Chondrocyte (in vitro differentiated cells): ENCODE measurements around the gene GATB. TPM values are rescaled to one million over a fixed set of nuclear protein-coding genes. Genes with fewer than 3 reads are reported as not detected.

Experiments
- DNase-seq: peaks from one replicate; pipeline ENCODE4 v3.0.0; 2021; ENCODE audit warnings: mixed read lengths, low spot score
- H3K27ac Mint-ChIP-seq: one replicate; pipeline ENCODE4 v1.8.0; 2021; ENCODE audit warnings: mild to moderate bottlenecking, moderate library complexity, mixed read lengths; ENCODE audit not compliant: unreplicated experiment
- H3K27me3 Mint-ChIP-seq: 2 replicates; pipeline ENCODE4 v1.8.0; 2021; ENCODE audit warnings: low read depth, mixed read lengths
- H3K36me3 Mint-ChIP-seq: 2 replicates; pipeline ENCODE4 v1.8.0; 2021; ENCODE audit warnings: low read depth, mixed read lengths
- H3K4me1 Mint-ChIP-seq: 2 replicates; pipeline ENCODE4 v1.8.0; 2021; ENCODE audit warnings: low read depth, mild to moderate bottlenecking, mixed read lengths
- H3K4me3 Mint-ChIP-seq: one replicate; pipeline ENCODE4 v1.8.0; 2021; ENCODE audit warnings: mild to moderate bottlenecking, moderate library complexity, mixed read lengths; ENCODE audit not compliant: unreplicated experiment
- H3K9me3 Mint-ChIP-seq: 2 replicates; pipeline ENCODE4 v1.8.0; 2021; ENCODE audit warnings: low read depth, mixed read lengths
- CTCF ChIP-seq: fragments of 200-600 bp; sonication (generic); IDR thresholded peaks from 2 replicates; pipeline ENCODE4 v1.5.0; 2021; ENCODE audit warnings: antibody characterized with exemption, mild to moderate bottlenecking, moderate library complexity
- total RNA-seq: library from RNA; stranded (reverse); gene quantifications from 3 replicates; pipeline ENCODE4 v1.2.1, GENCODE V29; 2021

GATB gene
- total RNA-seq, 1 donor from 2014 or later: 9.2 TPM

DNA sequence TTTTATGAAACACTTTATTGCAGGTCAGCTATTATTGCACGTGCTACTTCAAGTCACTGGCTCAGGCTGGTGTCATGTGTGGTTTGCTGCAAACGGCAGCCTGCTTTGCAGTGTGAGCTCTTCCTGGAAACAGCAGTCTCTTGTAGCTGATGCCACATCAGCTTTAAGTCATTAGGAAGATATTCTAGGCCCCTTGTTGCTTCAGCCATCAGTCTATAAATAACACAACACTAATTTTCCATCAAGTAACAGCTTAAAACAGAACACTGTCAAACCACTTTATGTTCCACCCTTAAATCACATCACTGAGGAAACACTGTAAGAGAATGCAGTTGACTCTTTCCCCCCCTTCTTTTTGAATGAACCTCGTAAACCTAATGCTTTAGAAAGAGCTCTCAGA is 93.8 kb downstream of the GATB start:
- peaks cover 2% of the 10 kb centered on the region for H3K36me3 Mint-ChIP-seq
- no peak overlapping the region for H3K27ac Mint-ChIP-seq
- H3K9me3 Mint-ChIP-seq: no peaks in the 10 kb centered on the region
- no peaks in the 10 kb centered on the region for H3K27me3 Mint-ChIP-seq
- DNase-seq: no peak
- no peak for TF ChIP-seq CTCF
- peaks cover 3% of the 10 kb centered on the region for H3K4me1 Mint-ChIP-seq
- no peak overlapping the region for H3K4me3 Mint-ChIP-seq

DNA sequence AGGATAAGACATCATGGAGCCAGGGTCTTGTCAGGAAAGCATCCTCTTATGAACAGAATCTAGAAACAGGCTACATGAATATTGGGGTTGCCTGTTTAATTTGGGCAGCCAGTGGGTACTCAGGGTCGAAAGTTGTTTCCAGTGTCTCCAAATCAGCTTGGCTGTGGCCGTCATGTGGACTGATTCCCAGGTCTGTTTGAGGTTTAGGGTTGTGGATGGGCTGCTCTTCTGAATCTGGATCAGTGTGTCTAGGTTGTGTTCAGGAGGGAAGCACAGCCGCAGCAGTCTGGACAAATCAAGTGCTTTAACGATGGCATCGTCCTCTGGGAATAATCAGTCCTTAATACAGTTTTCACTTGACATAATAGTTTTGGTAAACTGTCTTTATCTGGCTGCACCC is 94.3 kb downstream of the GATB start:
- no peak for TF ChIP-seq CTCF
- H3K9me3 Mint-ChIP-seq: no peaks in the 10 kb centered on the region
- peaks cover 3% of the 10 kb centered on the region for H3K4me1 Mint-ChIP-seq
- H3K4me3 Mint-ChIP-seq: no peak overlapping the region
- H3K27ac Mint-ChIP-seq: no peak overlapping the region
- no peak for DNase-seq
- H3K36me3 Mint-ChIP-seq: peaks cover 2% of the 10 kb centered on the region
- H3K27me3 Mint-ChIP-seq: no peaks in the 10 kb centered on the region

GRCh38 chr4:151665785-151666127 is 95.1 kb downstream of the GATB start:
- no peak for TF ChIP-seq CTCF
- Mint-ChIP-seq H3K9me3 (no peaks in the 10 kb centered on the region), H3K36me3 (peaks cover 2% of the 10 kb centered on the region), H3K4me3 (no peak overlapping the region), H3K27me3 (no peaks in the 10 kb centered on the region), H3K4me1 (peaks cover 3% of the 10 kb centered on the region), H3K27ac (no peak overlapping the region)
- DNase-seq: no peak

DNA sequence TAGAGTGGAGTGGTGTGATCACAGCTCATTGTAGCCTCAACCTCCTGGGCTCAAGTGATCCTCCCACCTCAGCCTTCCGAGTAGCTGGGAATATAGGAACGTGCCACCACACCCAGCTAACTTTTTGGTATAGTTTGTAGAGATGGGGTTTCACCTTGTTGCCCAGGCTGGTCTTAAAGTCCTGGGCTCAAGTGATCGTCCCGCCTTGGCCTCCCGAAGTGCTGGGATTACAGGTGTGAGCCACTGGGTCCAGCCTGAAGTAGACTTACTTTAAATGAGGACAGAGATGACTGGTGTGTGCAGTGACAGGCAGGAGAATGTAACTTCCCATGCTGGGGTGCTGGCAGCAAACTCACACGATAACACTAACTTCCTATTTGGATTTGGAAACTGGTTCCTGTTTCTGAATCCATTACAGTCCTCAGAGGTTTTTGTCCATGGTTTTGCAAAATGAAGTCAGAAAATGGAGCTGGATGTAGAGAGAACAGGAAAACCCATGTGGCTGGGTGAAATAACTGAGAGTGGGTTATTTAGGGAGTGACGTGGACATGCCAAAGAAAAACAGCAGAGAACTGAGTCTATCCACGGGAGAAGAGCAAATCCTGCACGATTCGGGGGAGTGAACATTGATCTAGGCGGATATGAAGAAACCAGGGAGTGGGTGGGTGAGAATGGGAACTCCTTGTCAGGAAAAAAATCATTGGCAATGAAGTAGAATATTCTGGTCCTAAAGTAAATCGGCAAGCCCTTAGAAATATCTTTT is 95.6 kb downstream of the GATB start:
- Mint-ChIP-seq H3K27me3 (no peaks in the 10 kb centered on the region), H3K4me3 (no peak overlapping the region), H3K27ac (no peak overlapping the region), H3K36me3 (peaks cover 2% of the 10 kb centered on the region), H3K9me3 (no peaks in the 10 kb centered on the region), H3K4me1 (peaks cover 3% of the 10 kb centered on the region)
- DNase-seq: no peak
- no peak for TF ChIP-seq CTCF

- Mint-ChIP-seq H3K4me1 (peaks cover 9% of the 10 kb centered on the region), H3K4me3 (no peak overlapping the region), H3K27me3 (no peaks in the 10 kb centered on the region), H3K27ac (no peak overlapping the region), H3K36me3 (no peaks in the 10 kb centered on the region), H3K9me3 (no peaks in the 10 kb centered on the region)
- no peak for TF ChIP-seq CTCF
- no peak for DNase-seq
Measured at GRCh38 chr4:151664289-151664688, 96.5 kb downstream of the GATB start.
